HCT116 (cell line): ENCODE results near the gene NPDC1.
A peak's percentile ranks its signal among the peaks of the same experiment; 100 is the strongest.

Experiments used
- CBX3 ChIP-seq: IDR thresholded peaks from 2 replicates; pipeline ENCODE4 v1.6.1; 2012; ENCODE audit warnings: low read depth
- CEBPB ChIP-seq: IDR thresholded peaks from 2 replicates; pipeline ENCODE4 v1.6.1; 2012; ENCODE audit warnings: low read depth
- EZH2 ChIP-seq: fragments of 200-600 bp; sonication (generic); IDR thresholded peaks from 2 replicates; pipeline ENCODE4 v1.6.1; 2017; ENCODE audit warnings: antibody characterized with exemption, mixed run types
- EZH2phosphoT487 ChIP-seq: fragments of 200-600 bp; IDR thresholded peaks from 2 replicates; pipeline ENCODE4 v1.6.1; 2018; ENCODE audit warnings: antibody characterized with exemption, borderline replicate concordance
- FOSL1 ChIP-seq: IDR thresholded peaks from 2 replicates; pipeline ENCODE4 v1.6.1; 2012; ENCODE audit warnings: low read depth
- JUND ChIP-seq: IDR thresholded peaks from 2 replicates; pipeline ENCODE4 v1.6.1; 2012
- POLR2A ChIP-seq: IDR thresholded peaks from 2 replicates; pipeline ENCODE4 v1.7.0; 2011; ENCODE audit warnings: borderline replicate concordance; ENCODE audit not compliant: insufficient read depth, insufficient read length; ENCODE audit errors: extremely low read depth
- RAD21 ChIP-seq: IDR thresholded peaks from 2 replicates; pipeline ENCODE4 v1.6.1; 2012; ENCODE audit warnings: low read depth, mild to moderate bottlenecking
- TCF7L2 ChIP-seq: IDR thresholded peaks from 2 replicates; pipeline ENCODE4 v1.7.0; 2011; ENCODE audit warnings: borderline replicate concordance, inconsistent platforms; ENCODE audit not compliant: insufficient read depth, insufficient read length; ENCODE audit errors: extremely low read depth
- YY1 ChIP-seq: IDR thresholded peaks from 2 replicates; pipeline ENCODE4 v1.6.1; 2011; ENCODE audit warnings: low read length, low read depth, moderate library complexity, mild to moderate bottlenecking; ENCODE audit not compliant: insufficient replicate concordance; ENCODE audit errors: extremely low read depth
- ZFX ChIP-seq: fragments of 450-650 bp; IDR thresholded peaks from 2 replicates; pipeline ENCODE4 v1.6.1; 2017
- ZNF274 ChIP-seq: fragments of 200-500 bp; sonication (Bioruptor generic); IDR thresholded peaks from 2 replicates; pipeline ENCODE4 v1.6.1; 2014; ENCODE audit warnings: mild to moderate bottlenecking, low read depth, low read length, inconsistent platforms
- TF ChIP-seq, protein P1 (sequence below): IDR thresholded peaks from 2 replicates; pipeline ENCODE4 v1.6.1; 2012; ENCODE audit warnings: low read depth
- TF ChIP-seq, protein P2 (sequence below), 3 experiments: fragments of 200-600 bp in 1 of 3; sonication (generic) in 1 of 3; IDR thresholded peaks in 2 of 3; conservative IDR thresholded peaks in 1 of 3; 2 replicates each; pipeline ENCODE4 v1.5.1; 2012 to 2017; ENCODE audit warnings: low read depth in 2 of 3, low read length in 2 of 3, antibody characterized with exemption in 1 of 3, borderline replicate concordance in 1 of 3, control low read depth in 1 of 3, mild to moderate bottlenecking in 1 of 3, mixed read lengths in 1 of 3, mixed run types in 1 of 3, moderate library complexity in 1 of 3; ENCODE audit not compliant: insufficient read depth in 1 of 3

DNA sequence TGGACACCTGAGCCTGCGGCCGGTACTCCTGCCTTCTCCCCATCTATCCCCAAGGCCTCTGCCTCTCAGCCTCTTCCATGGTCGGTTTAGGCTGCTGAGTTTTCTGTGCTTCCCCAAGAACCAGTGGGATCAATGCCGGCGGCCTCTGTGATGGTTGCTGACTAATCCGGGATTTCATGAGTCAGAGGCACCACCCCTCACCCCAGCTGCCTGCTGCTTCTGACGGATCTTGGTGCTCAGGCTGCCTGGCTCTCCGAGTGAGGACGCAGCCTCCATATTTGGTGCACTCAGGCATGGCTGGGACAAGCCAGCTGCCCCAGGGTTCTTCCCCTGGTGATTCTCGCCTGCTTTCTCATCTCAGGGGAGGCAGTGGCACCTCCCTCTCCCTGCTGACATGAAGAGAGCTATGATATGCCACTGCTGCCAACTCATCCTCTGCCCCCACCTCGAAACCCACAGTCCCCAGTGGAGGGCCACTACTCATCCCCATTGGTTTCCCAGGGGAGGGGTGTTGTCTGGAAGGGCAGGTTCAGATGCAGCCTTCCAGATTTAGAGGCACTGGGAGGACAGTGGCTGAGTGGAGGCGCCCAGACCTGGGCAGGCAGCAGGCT, 37.5 kb upstream of the NPDC1 start:
- TF ChIP-seq, protein P1, sequence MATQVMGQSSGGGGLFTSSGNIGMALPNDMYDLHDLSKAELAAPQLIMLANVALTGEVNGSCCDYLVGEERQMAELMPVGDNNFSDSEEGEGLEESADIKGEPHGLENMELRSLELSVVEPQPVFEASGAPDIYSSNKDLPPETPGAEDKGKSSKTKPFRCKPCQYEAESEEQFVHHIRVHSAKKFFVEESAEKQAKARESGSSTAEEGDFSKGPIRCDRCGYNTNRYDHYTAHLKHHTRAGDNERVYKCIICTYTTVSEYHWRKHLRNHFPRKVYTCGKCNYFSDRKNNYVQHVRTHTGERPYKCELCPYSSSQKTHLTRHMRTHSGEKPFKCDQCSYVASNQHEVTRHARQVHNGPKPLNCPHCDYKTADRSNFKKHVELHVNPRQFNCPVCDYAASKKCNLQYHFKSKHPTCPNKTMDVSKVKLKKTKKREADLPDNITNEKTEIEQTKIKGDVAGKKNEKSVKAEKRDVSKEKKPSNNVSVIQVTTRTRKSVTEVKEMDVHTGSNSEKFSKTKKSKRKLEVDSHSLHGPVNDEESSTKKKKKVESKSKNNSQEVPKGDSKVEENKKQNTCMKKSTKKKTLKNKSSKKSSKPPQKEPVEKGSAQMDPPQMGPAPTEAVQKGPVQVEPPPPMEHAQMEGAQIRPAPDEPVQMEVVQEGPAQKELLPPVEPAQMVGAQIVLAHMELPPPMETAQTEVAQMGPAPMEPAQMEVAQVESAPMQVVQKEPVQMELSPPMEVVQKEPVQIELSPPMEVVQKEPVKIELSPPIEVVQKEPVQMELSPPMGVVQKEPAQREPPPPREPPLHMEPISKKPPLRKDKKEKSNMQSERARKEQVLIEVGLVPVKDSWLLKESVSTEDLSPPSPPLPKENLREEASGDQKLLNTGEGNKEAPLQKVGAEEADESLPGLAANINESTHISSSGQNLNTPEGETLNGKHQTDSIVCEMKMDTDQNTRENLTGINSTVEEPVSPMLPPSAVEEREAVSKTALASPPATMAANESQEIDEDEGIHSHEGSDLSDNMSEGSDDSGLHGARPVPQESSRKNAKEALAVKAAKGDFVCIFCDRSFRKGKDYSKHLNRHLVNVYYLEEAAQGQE, result no peak
- TF ChIP-seq, protein P2, sequence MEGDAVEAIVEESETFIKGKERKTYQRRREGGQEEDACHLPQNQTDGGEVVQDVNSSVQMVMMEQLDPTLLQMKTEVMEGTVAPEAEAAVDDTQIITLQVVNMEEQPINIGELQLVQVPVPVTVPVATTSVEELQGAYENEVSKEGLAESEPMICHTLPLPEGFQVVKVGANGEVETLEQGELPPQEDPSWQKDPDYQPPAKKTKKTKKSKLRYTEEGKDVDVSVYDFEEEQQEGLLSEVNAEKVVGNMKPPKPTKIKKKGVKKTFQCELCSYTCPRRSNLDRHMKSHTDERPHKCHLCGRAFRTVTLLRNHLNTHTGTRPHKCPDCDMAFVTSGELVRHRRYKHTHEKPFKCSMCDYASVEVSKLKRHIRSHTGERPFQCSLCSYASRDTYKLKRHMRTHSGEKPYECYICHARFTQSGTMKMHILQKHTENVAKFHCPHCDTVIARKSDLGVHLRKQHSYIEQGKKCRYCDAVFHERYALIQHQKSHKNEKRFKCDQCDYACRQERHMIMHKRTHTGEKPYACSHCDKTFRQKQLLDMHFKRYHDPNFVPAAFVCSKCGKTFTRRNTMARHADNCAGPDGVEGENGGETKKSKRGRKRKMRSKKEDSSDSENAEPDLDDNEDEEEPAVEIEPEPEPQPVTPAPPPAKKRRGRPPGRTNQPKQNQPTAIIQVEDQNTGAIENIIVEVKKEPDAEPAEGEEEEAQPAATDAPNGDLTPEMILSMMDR (IDR thresholded peaks at IDR 0.05 in 2 of 3, conservative IDR thresholded peaks at IDR 0.05 in 1 of 3; ENCODE audit: borderline replicate concordance in 1 of 3, insufficient read depth in 1 of 3, low read depth in 2 of 3, low read length in 2 of 3), result no peak
- no peak for TF ChIP-seq CEBPB
- no peak for TF ChIP-seq EZH2phosphoT487
- no peak for TF ChIP-seq CBX3
- peak; percentile 99 for TF ChIP-seq TCF7L2
- TF ChIP-seq ZNF274, result no peak
- no peak for TF ChIP-seq POLR2A
- TF ChIP-seq RAD21, result no peak
- TF ChIP-seq EZH2, result no peak
- no peak for TF ChIP-seq JUND
- peak; percentile 68 for TF ChIP-seq YY1
- TF ChIP-seq ZFX, result no peak
- no peak for TF ChIP-seq FOSL1
